Measurements from ENCODE around the gene TPGS1.

Gene TPGS1

GRCh38 chr19:510606-511100 lies 3.4 kb downstream of the TPGS1 start:
- peak overlapping the region; percentile 61 for H2AFZ ChIP-seq (ENCODE audit: low read depth, low read length)
- H3K4me3 ChIP-seq (ENCODE audit: low read depth in 1 of 2, low read length in 2 of 2): peak overlapping the region in 1 of 2 experiments; percentile 46; a peak in 2 of 4 replicates
- no peaks in the 10 kb centered on the region for H3K27me3 ChIP-seq (ENCODE audit: insufficient read depth, low read length, poor library complexity)
- peak overlapping the region; percentile 51 for H3K9ac ChIP-seq (ENCODE audit: low read depth, low read length)
- peak; percentile 94 for DNase-seq
- H3K9me3 ChIP-seq (ENCODE audit: insufficient read depth, low read length, severe bottlenecking): no peaks in the 10 kb centered on the region
- peak overlapping the region; percentile 85 for H3K4me2 ChIP-seq (ENCODE audit: insufficient read depth, low read length)
- peak; percentile 100 for TF ChIP-seq CTCF (IDR thresholded peaks at IDR 0.05; ENCODE audit: borderline replicate concordance, extremely low read depth, low read length, poor library complexity, severe bottlenecking)
- TF ChIP-seq EZH2 (IDR thresholded peaks at IDR 0.05; ENCODE audit: borderline replicate concordance, low read depth, low read length, severe bottlenecking): no peak
- H3K4me1 ChIP-seq (ENCODE audit: insufficient read depth, low read length): peaks cover 59% of the 10 kb centered on the region
- H3K79me2 ChIP-seq (ENCODE audit: insufficient read depth, low read length): peaks cover 20% of the 10 kb centered on the region
- peaks cover 30% of the 10 kb centered on the region for H4K20me1 ChIP-seq (ENCODE audit: insufficient read depth, low read length)
- peaks cover 18% of the 10 kb centered on the region for H3K36me3 ChIP-seq (ENCODE audit: insufficient read depth, low read length)
- peak overlapping the region; percentile 72 for H3K27ac ChIP-seq (ENCODE audit: low read length)
- ATAC-seq (ENCODE audit: insufficient read depth, low read depth): peak; percentile 43

DNA sequence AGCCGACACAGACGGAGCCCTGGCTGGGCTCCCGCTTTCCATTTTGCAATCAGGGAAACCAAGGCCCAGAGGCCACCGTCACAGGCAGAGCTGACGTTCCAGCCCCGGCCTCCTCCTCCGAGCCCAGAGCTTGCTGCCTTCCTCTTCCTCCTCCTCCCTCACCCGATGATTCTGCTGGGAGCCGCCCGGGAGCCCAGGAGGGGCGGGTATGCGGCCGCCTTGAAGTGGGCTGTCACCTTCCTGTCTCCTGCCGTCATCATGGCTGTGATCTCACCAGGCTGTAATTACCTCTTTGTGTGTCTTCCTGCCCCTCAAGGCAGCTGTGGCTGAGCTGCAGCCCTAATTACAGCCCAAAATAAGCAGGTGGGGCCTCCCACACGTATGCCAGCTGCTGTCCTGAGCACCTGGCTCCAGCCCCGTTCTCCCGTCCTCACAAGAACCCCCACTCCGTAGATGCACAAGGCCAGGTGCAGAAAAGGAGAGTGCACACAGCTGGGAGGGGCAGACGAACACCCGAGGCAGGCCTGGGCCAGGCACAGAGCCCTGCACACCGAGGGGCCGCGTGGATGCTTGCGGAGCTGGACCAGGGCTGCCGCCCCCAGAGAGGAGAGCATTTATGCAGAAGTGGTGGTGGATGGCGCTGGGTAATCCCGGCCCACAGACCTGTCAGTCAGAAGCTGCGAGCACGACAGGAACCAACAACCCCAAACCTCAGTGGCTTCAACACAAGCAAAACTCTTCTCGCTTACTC lies 4.0 kb downstream of the TPGS1 start:
- Histone ChIP-seq H4K20me1 (ENCODE audit: insufficient read depth, low read length) (peaks cover 30% of the 10 kb centered on the region), H3K4me3 (ENCODE audit: low read depth in 1 of 2, low read length in 2 of 2) (peak overlapping the region in 1 of 2 experiments; percentile 46; a peak in 2 of 4 replicates), H3K27ac (ENCODE audit: low read length) (peak overlapping the region; percentile 81), H3K4me2 (ENCODE audit: insufficient read depth, low read length) (peak overlapping the region; percentile 85), H2AFZ (ENCODE audit: low read depth, low read length) (peak overlapping the region; percentile 61), H3K27me3 (ENCODE audit: insufficient read depth, low read length, poor library complexity) (no peaks in the 10 kb centered on the region), H3K9ac (ENCODE audit: low read depth, low read length) (peak overlapping the region; percentile 51), H3K79me2 (ENCODE audit: insufficient read depth, low read length) (peaks cover 20% of the 10 kb centered on the region), H3K9me3 (ENCODE audit: insufficient read depth, low read length, severe bottlenecking) (no peaks in the 10 kb centered on the region), H3K4me1 (ENCODE audit: insufficient read depth, low read length) (peaks cover 53% of the 10 kb centered on the region), H3K36me3 (ENCODE audit: insufficient read depth, low read length) (peaks cover 18% of the 10 kb centered on the region)
- no peak for TF ChIP-seq CTCF (IDR thresholded peaks at IDR 0.05; ENCODE audit: borderline replicate concordance, extremely low read depth, low read length, poor library complexity, severe bottlenecking)
- no peak for TF ChIP-seq EZH2 (IDR thresholded peaks at IDR 0.05; ENCODE audit: borderline replicate concordance, low read depth, low read length, severe bottlenecking)
- DNase-seq (peak; percentile 96), ATAC-seq (ENCODE audit: insufficient read depth, low read depth) (peak; percentile 62)

GRCh38 chr19:512547-513365 lies 5.5 kb downstream of the TPGS1 start:
- peaks cover 49% of the 10 kb centered on the region for H3K4me1 ChIP-seq (ENCODE audit: insufficient read depth, low read length)
- H3K9ac ChIP-seq (ENCODE audit: low read depth, low read length): no peak overlapping the region
- H3K36me3 ChIP-seq (ENCODE audit: insufficient read depth, low read length): peaks cover 18% of the 10 kb centered on the region
- no peaks in the 10 kb centered on the region for H3K9me3 ChIP-seq (ENCODE audit: insufficient read depth, low read length, severe bottlenecking)
- H2AFZ ChIP-seq (ENCODE audit: low read depth, low read length): no peak overlapping the region
- DNase-seq: peak; percentile 25
- H3K4me2 ChIP-seq (ENCODE audit: insufficient read depth, low read length): no peak overlapping the region
- TF ChIP-seq EZH2 (IDR thresholded peaks at IDR 0.05; ENCODE audit: borderline replicate concordance, low read depth, low read length, severe bottlenecking) (no peak), CTCF (IDR thresholded peaks at IDR 0.05; ENCODE audit: borderline replicate concordance, extremely low read depth, low read length, poor library complexity, severe bottlenecking) (no peak)
- H3K79me2 ChIP-seq (ENCODE audit: insufficient read depth, low read length): peaks cover 20% of the 10 kb centered on the region
- H4K20me1 ChIP-seq (ENCODE audit: insufficient read depth, low read length): peaks cover 30% of the 10 kb centered on the region
- no peak overlapping the region for H3K4me3 ChIP-seq (ENCODE audit: low read depth in 1 of 2, low read length in 2 of 2)
- no peaks in the 10 kb centered on the region for H3K27me3 ChIP-seq (ENCODE audit: insufficient read depth, low read length, poor library complexity)
- no peak overlapping the region for H3K27ac ChIP-seq (ENCODE audit: low read length)
- no peak for ATAC-seq (ENCODE audit: insufficient read depth, low read depth)

Data from DND-41 (cell line).